ENCODE results near the gene TWNK. TPM values are rescaled to one million over a fixed set of nuclear protein-coding genes. Genes with fewer than 3 reads are reported as not detected.
A peak's percentile ranks its signal among the peaks of the same experiment; 100 is the strongest.

TWNK gene
- total and polyA plus RNA-seq, 5 experiments from 2014 or later, result 5.3 to 18.2 (median 17.0) TPM

DNA sequence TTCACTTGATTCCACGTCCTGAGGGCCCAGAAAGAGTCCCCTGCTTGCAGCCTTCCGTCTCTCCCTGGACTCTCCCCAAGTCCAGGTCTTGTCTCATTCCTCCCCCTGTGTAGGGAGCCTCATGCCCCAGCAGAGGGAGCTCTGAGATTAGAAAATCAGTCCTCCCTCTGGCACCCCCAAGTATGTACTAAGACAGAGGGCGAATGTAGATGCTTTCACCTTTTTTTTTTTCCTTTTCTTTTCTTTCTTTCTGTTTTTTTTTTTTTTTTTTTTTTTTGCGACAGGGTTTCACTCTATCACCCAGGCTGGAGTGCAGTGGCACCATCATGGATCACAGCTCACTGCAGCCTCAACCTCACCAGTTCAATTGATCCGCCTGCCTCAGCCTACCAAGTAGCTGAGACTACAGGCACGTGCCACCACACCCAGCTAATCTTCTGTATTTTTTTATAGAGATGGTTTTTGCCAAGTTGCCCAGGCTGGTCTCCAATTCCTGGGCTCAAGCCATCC, 54.0 kb downstream of the TWNK start:
- H3K4me3 Mint-ChIP-seq, result peak overlapping the region in 6 of 10 donors; percentile 12 to 45 (median 36)
- no peaks in the 10 kb centered on the region for H3K9me3 Mint-ChIP-seq
- peak overlapping the region in 6 of 10 donors; percentile 3 to 86 (median 16) for H3K27ac Mint-ChIP-seq
- peaks cover 17 to 28% (median 25%) of the 10 kb centered on the region in 4 donors for H3K4me1 Mint-ChIP-seq
- H3K27me3 Mint-ChIP-seq, result peaks cover 1 to 6% (median 4%) of the 10 kb centered on the region in 5 donors
- ATAC-seq (peak; percentile 87 to 94), DNase-seq (peak; percentile 45 to 89 (median 77))
- POLR2A ChIA-PET, result interaction anchor here (0.6 to 3.3 kb wide), 11 partner anchors 9 to 714 kb away, joined by 3 to 38 read pairs (median 5); partner anchors contain the start of genes KAZALD1, PDZD7 and SFXN3
- peaks cover 0 to 27% (median 4%) of the 10 kb centered on the region in 3 donors for H3K36me3 Mint-ChIP-seq

DNA sequence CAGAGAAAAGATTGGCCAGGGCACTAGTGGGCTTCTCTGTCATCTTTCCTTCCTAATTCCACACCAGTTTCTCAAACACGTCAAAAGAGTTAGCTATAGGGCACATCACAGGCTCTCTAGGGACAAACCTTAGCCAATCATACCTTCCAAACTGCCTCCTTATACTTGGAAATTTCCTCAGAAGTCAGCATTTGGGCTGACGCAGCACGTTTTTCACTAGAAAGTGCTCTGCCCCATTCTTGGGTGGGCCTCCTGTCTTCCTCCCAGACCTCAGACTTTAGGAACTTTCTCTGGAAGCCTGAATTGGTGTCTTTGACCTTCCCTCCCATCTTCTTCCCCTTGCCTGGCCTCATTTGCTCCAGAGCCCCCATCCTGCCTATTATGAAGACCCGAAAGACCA, 54.8 kb downstream of the TWNK start:
- H3K4me1 Mint-ChIP-seq, result peaks cover 17 to 28% (median 25%) of the 10 kb centered on the region in 4 donors
- H3K9me3 Mint-ChIP-seq, result no peaks in the 10 kb centered on the region
- no peak for DNase-seq
- ATAC-seq, result no peak
- H3K4me3 Mint-ChIP-seq, result peak overlapping the region; percentile 91 to 99 (median 98)
- H3K27ac Mint-ChIP-seq, result peak overlapping the region in 5 of 10 donors; percentile 44 to 98 (median 97)
- H3K36me3 Mint-ChIP-seq, result peaks cover 0 to 20% (median 4%) of the 10 kb centered on the region in 3 donors
- POLR2A ChIA-PET, result interaction anchor here (0.6 to 3.3 kb wide), 8 partner anchors 8 to 100 kb away, joined by 3 to 38 read pairs (median 6); partner anchors contain the start of gene KAZALD1
- H3K27me3 Mint-ChIP-seq, result peaks cover 6 to 14% (median 12%) of the 10 kb centered on the region in 5 donors

DNA sequence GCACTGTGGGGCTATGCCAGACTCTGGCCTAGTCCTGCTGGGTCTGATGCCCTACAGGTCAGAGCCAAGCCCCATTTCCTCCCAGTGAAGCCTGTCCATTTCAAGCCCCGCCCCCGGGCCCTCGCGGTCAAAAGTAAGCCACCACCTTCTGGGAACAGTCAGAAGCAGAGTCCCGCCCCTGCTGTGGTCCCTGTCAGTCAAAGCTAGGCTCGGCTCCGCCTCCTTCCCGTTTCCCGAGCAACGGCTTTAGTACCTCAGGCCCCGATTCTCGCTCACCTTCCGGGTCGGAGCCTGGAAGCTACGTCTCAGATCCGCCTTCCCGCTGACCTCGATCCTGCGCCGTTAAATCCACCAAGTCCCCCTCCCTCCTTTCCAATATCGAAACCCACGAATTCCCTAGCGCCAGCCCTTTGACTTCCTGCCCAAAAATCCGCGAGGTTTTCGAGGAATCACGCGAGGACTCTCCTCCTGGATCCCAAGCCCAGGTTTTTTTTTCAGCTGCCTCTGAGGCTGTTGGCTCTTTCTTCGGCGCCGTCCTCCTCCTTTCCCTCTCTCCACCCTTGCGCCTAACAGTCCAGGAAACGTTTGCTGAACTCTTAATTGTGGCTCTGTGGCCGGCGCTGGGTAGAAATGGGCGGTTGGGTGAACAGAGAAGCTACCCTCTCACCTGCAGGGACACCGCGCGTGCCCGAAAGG, 55.5 kb downstream of the TWNK start:
- Mint-ChIP-seq H3K4me1 (peaks cover 17 to 28% (median 25%) of the 10 kb centered on the region in 4 donors), H3K27me3 (peaks cover 6 to 21% (median 16%) of the 10 kb centered on the region in 5 donors), H3K9me3 (no peaks in the 10 kb centered on the region), H3K36me3 (peaks cover 0 to 14% (median 0%) of the 10 kb centered on the region in 3 donors), H3K27ac (peak overlapping the region; percentile 80 to 98 (median 96)), H3K4me3 (peak overlapping the region; percentile 91 to 99 (median 98))
- peak; percentile 59 to 86 (median 64) for DNase-seq
- ATAC-seq, result peak; percentile 77 to 83
- POLR2A ChIA-PET, result interaction anchor here (0.6 to 3.3 kb wide), 13 partner anchors 8 to 99 kb away, joined by 3 to 38 read pairs (median 5); partner anchors contain the start of genes KAZALD1, PDZD7 and SFXN3

DNA sequence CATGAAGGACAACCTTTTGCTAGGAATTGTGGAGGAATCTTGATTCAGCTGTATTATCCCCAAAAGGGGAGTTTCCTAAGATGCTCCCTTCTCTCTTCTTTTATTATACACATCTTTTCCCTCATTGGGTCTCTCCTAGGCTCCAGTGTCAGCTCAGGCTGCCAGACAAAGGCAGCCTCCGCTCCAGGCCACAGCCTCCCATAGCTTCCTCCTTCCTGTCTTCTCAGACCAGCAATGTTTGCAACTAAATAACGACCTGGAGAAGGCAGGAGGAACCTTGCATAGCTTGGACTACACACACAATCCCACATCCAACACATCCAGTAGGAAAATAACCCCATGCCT, 56.0 kb downstream of the TWNK start:
- Mint-ChIP-seq H3K27me3 (peaks cover 10 to 26% (median 20%) of the 10 kb centered on the region in 5 donors), H3K27ac (peak overlapping the region in 9 of 10 donors; percentile 61 to 98 (median 95)), H3K4me3 (peak overlapping the region; percentile 91 to 99 (median 98)), H3K4me1 (peaks cover 18 to 32% (median 27%) of the 10 kb centered on the region in 4 donors), H3K36me3 (peaks cover 0 to 8% (median 0%) of the 10 kb centered on the region in 3 donors), H3K9me3 (no peaks in the 10 kb centered on the region)
- POLR2A ChIA-PET, result interaction anchor here (0.9 to 3.3 kb wide), 11 partner anchors 9 to 98 kb away, joined by 3 to 38 read pairs (median 5); partner anchors contain the start of genes KAZALD1, PDZD7 and SFXN3
- no peak for DNase-seq
- ATAC-seq, result no peak

Small RNA genes within 50 kb of the gene (microRNA-seq; reads per million reads assigned to microRNA genes)
- not detected for gene MIR608 (ENCODE audit: borderline microRNAs expressed)

Other genes starting within 250 kb of the TWNK start
- not detected for gene PAX2, start 242.0 kb upstream of the TWNK start, total RNA-seq
- gene PAX2, start 242.0 kb upstream of the TWNK start, polyA plus RNA-seq, result not detected
- 10 to 100 TPM; 45.8 to 46.1 TPM for gene SLF2, start 74.6 kb upstream of the TWNK start, total RNA-seq
- gene SLF2, start 74.6 kb upstream of the TWNK start, polyA plus RNA-seq, result 10 to 100 TPM in 2 of 3 donors, 1 to 10 TPM in 1; 9.7 to 11.2 (median 11.0) TPM
- 1 to 10 TPM; 1.6 to 2.0 TPM for gene SEMA4G, start 18.0 kb upstream of the TWNK start, total RNA-seq
- under 1 TPM in 1 of 3 donors, not detected in 2; 0.14 TPM for gene SEMA4G, start 18.0 kb upstream of the TWNK start, polyA plus RNA-seq
- gene MRPL43, start within 50 bp of the TWNK start, total RNA-seq, result 10 to 100 TPM; 64.9 to 66.6 TPM
- gene MRPL43, start within 50 bp of the TWNK start, polyA plus RNA-seq, result 100 to 1,000 TPM; 117 to 136 (median 123) TPM
- gene LZTS2, start 12.3 kb downstream of the TWNK start, total RNA-seq, result 10 to 100 TPM; 33.5 to 34.3 TPM
- 10 to 100 TPM; 10.8 to 19.5 (median 13.1) TPM for gene LZTS2, start 12.3 kb downstream of the TWNK start, polyA plus RNA-seq
- 1 to 10 TPM; 1.3 to 1.4 TPM for gene PDZD7, start 43.6 kb downstream of the TWNK start, total RNA-seq
- gene PDZD7, start 43.6 kb downstream of the TWNK start, polyA plus RNA-seq, result 1 to 10 TPM in 1 of 3 donors, under 1 TPM in 2; 0.39 to 1.1 (median 0.89) TPM
- gene SFXN3, start 43.7 kb downstream of the TWNK start, total RNA-seq, result 10 to 100 TPM; 63.1 to 66.9 TPM
- gene SFXN3, start 43.7 kb downstream of the TWNK start, polyA plus RNA-seq, result 10 to 100 TPM in 2 of 3 donors, 1 to 10 TPM in 1; 9.9 to 11.5 (median 11.2) TPM
- not detected for gene KAZALD1, start 74.4 kb downstream of the TWNK start, total RNA-seq
- not detected for gene KAZALD1, start 74.4 kb downstream of the TWNK start, polyA plus RNA-seq
- gene TLX1, start 143.8 kb downstream of the TWNK start, total RNA-seq, result not detected
- not detected for gene TLX1, start 143.8 kb downstream of the TWNK start, polyA plus RNA-seq
- gene LBX1, start 241.9 kb downstream of the TWNK start, total RNA-seq, result not detected
- gene LBX1, start 241.9 kb downstream of the TWNK start, polyA plus RNA-seq, result not detected